Neural cell (in vitro differentiated cells): ENCODE results near the gene PRKCE.

Experiments
- CTCF ChIP-seq: fragments of 450-650 bp; IDR thresholded peaks from 2 replicates; pipeline ENCODE4 v1.5.1; 2014; ENCODE audit warnings: antibody characterized with exemption, mild to moderate bottlenecking, moderate library complexity; ENCODE audit not compliant: poor library complexity, severe bottlenecking
- EP300 ChIP-seq: fragments of 450-650 bp; conservative IDR thresholded peaks from 2 replicates; pipeline ENCODE4 v1.6.1; 2014; ENCODE audit warnings: antibody characterized with exemption, mild to moderate bottlenecking, moderate library complexity; ENCODE audit not compliant: poor library complexity, severe bottlenecking
- EZH2 ChIP-seq: fragments of 200-600, 300-800 bp; shearing (Covaris generic), sonication (generic); IDR thresholded peaks from 2 replicates; pipeline ENCODE4 v1.6.1; 2014; ENCODE audit warnings: antibody characterized with exemption, low read length, borderline replicate concordance, mild to moderate bottlenecking; ENCODE audit not compliant: insufficient read depth, poor library complexity, severe bottlenecking
- POLR2AphosphoS5 ChIP-seq: IDR thresholded peaks from 2 replicates; pipeline ENCODE4 v1.6.1; 2012
- RAD21 ChIP-seq: fragments of 450-650 bp; conservative IDR thresholded peaks from 2 replicates; pipeline ENCODE4 v1.6.1; 2014; ENCODE audit warnings: antibody characterized with exemption, mild to moderate bottlenecking, moderate library complexity
- REST ChIP-seq: IDR thresholded peaks from 2 replicates; pipeline ENCODE4 v1.6.1; 2012; ENCODE audit warnings: borderline replicate concordance
- TAF1 ChIP-seq: IDR thresholded peaks from 2 replicates; pipeline ENCODE4 v1.6.1; 2012; ENCODE audit warnings: low read depth

GRCh38 chr2:45763797-45764196 is 112.3 kb downstream of the PRKCE start:
- TF ChIP-seq POLR2AphosphoS5 (no peak), CTCF (no peak), REST (no peak), EP300 (no peak), EZH2 (no peak), RAD21 (no peak), TAF1 (no peak)
